GM19372 (cell line): ENCODE results near the gene ZC3H4.
"Not testable (repeated sequence)": the region's sequence is repeated elsewhere in the genome, so short reads cannot be mapped to it uniquely, and the experiment has no call there.

Experiments
- ATAC-seq: cut with Tn5 transposase; IDR thresholded peaks from one replicate; pipeline ENCODE4 v1.9.1; 2021; ENCODE audit warnings: mild to moderate bottlenecking, low read depth, moderate library complexity; ENCODE audit not compliant: unreplicated experiment

ZC3H4 gene

GRCh38 chr19:47112997-47113849 is at the start of gene ZC3H4:
Gene ZC3H4 (minus strand): TSS chr19:47113776. CDS start chr19:47112584, 1,192 bp downstream.
- ATAC-seq: peak; percentile 80

DNA sequence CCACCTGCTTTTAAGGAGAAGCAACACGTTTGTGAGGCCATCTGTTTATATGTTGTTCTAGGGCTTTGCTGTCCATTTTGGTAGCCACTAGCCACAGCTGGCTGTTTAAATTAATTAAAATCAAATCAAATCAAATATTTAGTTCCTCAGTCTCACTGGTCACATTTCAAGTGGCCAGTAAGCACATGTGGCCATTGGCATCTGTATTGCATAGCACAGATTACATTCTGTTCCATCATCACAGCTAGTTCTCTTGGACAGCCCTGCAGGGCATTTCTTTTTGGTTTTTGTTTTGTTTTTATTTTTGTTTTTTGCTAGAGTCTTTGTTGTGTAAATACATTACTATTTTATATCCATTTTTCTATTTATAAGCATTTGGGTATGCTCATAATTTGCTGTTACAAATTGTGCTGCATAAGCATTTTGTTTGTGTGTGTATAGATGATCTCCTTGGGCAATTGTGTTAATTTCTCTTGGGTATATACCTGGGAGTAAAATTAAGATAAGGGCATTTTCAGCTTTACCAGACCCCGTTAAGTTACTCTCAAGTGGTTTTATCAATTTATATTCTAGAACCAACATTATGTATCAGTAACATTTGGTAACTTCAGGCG is 48.4 kb upstream of the ZC3H4 start:
- ATAC-seq: no peak

DNA sequence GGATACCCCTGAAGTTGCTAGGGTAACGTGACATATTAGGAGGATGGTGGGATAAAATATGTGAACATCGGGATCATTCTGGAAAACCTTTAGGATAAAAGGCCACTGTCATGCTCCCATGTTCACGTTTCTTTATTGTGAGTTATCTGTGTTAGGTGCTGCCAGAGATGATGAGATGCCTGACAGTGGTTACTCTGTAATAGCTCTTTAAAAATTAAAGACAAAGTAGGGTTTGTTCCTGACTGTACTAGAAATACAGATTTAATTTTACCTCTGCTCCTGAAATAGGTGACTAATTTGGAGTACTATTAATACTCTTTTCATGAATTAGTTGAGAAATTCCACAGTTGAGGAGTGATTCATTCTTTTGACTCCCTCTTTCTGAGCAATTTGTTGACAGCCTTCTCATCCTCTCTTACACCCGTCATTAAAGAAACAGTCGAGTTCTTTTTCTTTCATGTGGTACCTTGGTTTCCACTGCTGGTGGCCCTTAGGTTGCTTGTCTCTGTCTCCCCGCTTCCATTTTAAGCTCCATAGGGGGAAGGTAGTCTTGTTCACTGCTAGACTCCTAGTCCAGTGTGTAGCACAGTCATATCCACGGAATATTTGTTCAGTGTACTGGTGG is 45.4 kb upstream of the ZC3H4 start:
- no peak for ATAC-seq

DNA sequence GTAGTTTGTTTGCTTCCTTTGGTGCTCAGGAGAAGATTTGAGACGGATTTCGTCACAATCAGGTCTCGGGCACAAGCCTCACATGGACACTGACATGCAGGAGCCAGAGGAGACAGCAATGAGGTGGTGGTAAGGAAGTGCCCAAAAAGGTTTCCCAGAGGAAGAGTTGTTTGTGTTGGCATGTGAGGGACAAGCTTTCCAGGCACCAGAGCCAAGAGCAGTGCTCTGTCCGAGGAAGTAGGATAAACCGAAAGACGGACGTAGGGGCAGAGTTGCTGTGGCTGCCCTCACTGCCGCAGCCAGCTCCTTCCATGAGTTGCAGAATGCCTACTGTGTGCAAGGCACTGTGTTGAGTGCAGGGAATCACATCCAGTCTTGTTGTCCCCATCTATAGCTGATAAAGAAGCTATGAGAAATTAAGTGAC is 44.8 kb upstream of the ZC3H4 start:
- ATAC-seq: no peak

- ATAC-seq: no peak
Measured at GRCh38 chr19:47157431-47158321, 44.1 kb upstream of the ZC3H4 start.

GRCh38 chr19:47156861-47157430 is 43.4 kb upstream of the ZC3H4 start:
- no peak for ATAC-seq

- ATAC-seq: no peak
Measured at GRCh38 chr19:47155148-47155547, 41.6 kb upstream of the ZC3H4 start.

- ATAC-seq: no peak
Measured at GRCh38 chr19:47153266-47153665, 39.7 kb upstream of the ZC3H4 start.

DNA sequence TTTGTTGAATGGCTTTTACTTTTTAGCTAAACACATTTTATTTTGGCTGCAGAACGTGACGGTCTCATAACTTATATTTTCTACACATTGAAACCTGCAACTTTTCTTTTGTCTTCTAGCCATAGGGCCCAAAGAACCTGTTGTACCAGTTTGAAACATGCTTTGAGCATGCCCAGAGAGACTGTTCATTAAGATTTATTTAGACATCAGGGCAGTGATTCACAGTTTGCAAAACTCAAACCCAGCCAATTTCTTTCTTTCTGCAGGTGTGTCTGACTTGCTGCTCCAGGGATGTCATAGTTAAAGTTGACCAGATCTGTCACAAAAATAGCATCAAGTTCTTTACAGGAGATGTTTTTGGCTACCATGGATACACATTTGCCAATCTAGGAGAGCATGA is 39.1 kb upstream of the ZC3H4 start:
- ATAC-seq: no peak

DNA sequence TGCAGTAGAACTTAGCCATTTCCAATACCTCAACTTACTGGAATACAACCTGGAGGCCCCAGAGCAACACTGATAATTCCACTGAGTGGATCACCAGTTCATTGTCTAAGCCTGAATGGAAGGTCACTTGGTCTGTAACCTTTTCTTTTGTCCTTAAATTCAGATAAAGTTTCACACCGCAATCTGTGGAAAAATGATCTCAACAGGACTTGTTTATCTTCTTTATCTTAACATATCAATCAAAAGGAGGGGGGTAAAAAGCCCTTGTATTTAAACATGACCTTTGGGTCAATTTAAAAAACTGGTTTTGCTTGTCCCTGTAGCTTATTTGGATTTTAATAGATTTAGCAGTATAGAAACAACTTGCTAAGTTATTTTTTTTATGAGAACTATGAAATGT is 38.6 kb upstream of the ZC3H4 start:
- ATAC-seq: no peak

DNA sequence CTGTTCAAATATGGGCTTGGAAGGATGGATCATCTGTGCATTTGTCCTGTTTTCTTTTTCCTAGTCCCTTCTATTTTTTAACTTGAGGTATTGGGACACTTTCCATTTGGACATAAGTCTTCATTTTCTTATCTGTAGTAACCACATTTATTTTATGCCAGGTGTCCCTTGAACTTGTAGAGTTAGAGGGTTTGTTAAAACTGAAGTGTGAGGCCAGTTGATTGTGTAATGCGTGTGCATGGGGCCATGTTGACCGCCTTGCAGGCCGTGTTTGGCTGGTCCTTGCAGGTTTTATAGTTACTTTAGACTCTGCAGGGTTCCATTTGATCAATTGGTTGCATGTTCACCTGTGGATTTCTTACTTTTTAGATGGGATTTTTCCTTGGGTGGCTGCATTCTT is 38.1 kb upstream of the ZC3H4 start:
- no peak for ATAC-seq

GRCh38 chr19:47146920-47147319 is 33.3 kb upstream of the ZC3H4 start:
- ATAC-seq: no peak

- ATAC-seq: no peak
Measured at GRCh38 chr19:47145639-47146486, 32.3 kb upstream of the ZC3H4 start.

GRCh38 chr19:47144630-47145029 is 31.1 kb upstream of the ZC3H4 start:
- ATAC-seq: no peak

DNA sequence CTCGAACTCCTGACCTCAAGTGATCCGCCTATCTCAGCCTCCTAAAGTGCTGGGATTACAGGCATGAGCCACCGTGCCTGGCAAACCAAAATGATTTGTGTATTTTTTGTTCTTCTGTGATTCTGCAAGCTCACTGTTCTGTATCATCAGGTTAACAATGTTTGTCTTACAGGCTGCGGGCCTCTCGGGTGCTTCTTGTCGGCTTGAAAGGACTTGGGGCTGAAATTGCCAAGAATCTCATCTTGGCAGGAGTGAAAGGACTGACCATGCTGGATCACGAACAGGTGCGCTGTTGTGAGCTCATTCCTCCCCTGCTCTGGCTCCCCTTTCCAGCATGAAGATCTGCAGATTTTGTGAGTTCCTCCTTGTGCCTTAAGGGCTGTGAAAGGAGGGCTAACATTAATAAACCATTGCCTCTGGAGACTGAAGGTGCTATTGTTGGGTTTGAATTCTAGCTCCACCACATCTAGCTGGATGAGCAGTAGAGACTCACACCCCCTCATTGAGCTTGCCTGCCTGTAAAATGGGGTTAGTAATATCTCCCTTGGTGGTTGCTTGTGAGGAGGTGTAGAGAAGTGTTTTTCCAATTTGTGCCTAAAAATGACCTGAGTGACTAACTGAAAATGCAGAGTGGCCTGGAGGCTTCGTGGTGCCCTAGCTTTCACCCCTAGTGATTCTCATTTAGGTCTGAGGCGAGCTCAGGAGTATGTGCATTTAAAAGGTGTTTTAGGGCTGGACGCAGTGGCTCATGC is 29.9 kb upstream of the ZC3H4 start:
- no peak for ATAC-seq

DNA sequence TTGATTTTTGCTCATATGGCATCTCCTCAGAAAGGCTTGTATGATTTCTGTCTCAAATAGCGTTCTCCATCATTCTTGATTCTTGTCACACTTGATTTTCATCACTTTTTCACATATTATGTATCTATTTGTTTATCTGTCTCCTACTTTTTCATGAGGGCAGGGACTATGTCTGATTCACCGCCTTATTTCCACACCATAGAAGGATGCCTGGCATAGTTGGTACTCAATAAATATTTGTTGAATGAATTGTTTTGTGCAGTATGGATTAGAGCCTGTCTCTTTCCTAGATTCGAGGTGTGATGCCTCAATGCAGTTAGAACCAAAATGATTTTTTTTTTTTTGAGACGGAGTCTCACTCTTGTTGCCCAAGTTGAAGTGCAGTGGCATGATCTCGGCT is 29.2 kb upstream of the ZC3H4 start:
- no peak for ATAC-seq

DNA sequence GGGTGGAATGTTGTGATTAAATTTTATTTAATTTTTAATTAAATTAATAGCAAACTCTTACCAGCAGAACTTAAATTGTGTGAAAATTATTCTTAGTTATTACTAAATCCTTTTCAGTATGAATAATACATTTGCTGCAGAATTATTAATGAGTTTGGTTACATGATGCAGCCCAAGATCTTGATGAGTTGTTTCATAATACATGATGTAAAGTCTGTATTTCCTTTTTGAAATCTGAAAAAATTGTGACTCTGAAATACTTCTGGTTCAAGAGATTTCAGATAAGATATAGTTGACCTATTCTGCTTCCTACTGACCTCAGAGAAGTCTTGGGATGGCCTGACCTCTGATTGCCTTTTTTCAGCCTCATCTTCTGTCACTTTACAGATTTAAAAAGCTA is 28.1 kb upstream of the ZC3H4 start:
- ATAC-seq: no peak

- ATAC-seq: not testable (repeated sequence)
Measured at GRCh38 chr19:47141252-47141651, 27.7 kb upstream of the ZC3H4 start.

DNA sequence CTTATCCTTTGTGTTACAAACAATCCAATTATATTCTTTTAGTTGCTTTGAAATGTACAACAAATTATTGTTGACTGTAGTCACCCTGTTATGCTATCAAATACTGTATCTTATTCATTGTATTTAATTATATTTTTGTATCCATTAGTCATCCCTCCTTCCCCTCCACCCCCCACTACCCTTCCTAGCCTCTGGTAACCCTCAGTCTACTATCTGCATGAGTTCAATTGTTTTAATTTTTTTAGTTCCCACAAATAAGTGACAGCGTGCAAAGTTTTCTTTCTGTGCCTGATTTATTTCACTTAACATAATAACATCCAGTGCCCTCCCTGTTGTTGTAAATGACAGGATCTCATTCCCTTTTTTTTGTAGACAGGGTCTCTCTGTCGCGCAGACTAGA is 21.6 kb upstream of the ZC3H4 start:
- no peak for ATAC-seq
